Measurements from ENCODE around the gene EIF2D.

DNA sequence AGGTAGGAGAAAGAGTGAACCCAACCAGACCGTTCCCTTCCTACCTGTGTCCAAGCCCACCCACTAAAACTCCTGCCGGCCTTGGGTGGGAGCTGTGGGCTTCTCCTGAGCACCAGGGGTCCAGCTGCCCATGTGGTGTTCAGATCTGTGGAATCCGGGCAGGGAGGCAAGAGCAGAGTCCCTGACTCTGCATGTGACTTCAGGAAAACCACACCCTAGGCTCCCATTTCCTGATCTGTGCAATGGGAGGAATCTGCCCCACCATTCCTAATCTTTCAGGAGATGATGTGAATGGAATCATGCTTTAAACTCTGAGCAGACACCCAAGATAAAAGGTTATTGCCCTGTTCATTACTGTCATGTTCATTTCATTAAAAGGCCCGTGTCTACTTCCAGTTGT is 27.6 kb downstream of the EIF2D start:
- TF ChIP-seq, protein P1, sequence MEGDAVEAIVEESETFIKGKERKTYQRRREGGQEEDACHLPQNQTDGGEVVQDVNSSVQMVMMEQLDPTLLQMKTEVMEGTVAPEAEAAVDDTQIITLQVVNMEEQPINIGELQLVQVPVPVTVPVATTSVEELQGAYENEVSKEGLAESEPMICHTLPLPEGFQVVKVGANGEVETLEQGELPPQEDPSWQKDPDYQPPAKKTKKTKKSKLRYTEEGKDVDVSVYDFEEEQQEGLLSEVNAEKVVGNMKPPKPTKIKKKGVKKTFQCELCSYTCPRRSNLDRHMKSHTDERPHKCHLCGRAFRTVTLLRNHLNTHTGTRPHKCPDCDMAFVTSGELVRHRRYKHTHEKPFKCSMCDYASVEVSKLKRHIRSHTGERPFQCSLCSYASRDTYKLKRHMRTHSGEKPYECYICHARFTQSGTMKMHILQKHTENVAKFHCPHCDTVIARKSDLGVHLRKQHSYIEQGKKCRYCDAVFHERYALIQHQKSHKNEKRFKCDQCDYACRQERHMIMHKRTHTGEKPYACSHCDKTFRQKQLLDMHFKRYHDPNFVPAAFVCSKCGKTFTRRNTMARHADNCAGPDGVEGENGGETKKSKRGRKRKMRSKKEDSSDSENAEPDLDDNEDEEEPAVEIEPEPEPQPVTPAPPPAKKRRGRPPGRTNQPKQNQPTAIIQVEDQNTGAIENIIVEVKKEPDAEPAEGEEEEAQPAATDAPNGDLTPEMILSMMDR (conservative IDR thresholded peaks at IDR 0.05; ENCODE audit: low read depth, low read length), result no peak
- no peak for TF ChIP-seq EZH2 (IDR thresholded peaks at IDR 0.05; ENCODE audit: low read length, unreplicated experiment)

All from PC-3 (cell line).